ENCODE measurements around the gene SKIC8.

Gene SKIC8

GRCh38 chr15:78280319-78281072 is 18.9 kb downstream of the SKIC8 start:
- Histone ChIP-seq H3K4me3 (no peak overlapping the region), H3K27ac (no peak overlapping the region)
- no peak for DNase-seq (ENCODE audit: low spot score)
- TF ChIP-seq, protein P1, sequence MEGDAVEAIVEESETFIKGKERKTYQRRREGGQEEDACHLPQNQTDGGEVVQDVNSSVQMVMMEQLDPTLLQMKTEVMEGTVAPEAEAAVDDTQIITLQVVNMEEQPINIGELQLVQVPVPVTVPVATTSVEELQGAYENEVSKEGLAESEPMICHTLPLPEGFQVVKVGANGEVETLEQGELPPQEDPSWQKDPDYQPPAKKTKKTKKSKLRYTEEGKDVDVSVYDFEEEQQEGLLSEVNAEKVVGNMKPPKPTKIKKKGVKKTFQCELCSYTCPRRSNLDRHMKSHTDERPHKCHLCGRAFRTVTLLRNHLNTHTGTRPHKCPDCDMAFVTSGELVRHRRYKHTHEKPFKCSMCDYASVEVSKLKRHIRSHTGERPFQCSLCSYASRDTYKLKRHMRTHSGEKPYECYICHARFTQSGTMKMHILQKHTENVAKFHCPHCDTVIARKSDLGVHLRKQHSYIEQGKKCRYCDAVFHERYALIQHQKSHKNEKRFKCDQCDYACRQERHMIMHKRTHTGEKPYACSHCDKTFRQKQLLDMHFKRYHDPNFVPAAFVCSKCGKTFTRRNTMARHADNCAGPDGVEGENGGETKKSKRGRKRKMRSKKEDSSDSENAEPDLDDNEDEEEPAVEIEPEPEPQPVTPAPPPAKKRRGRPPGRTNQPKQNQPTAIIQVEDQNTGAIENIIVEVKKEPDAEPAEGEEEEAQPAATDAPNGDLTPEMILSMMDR (IDR thresholded peaks at IDR 0.05), result no peak

DNA sequence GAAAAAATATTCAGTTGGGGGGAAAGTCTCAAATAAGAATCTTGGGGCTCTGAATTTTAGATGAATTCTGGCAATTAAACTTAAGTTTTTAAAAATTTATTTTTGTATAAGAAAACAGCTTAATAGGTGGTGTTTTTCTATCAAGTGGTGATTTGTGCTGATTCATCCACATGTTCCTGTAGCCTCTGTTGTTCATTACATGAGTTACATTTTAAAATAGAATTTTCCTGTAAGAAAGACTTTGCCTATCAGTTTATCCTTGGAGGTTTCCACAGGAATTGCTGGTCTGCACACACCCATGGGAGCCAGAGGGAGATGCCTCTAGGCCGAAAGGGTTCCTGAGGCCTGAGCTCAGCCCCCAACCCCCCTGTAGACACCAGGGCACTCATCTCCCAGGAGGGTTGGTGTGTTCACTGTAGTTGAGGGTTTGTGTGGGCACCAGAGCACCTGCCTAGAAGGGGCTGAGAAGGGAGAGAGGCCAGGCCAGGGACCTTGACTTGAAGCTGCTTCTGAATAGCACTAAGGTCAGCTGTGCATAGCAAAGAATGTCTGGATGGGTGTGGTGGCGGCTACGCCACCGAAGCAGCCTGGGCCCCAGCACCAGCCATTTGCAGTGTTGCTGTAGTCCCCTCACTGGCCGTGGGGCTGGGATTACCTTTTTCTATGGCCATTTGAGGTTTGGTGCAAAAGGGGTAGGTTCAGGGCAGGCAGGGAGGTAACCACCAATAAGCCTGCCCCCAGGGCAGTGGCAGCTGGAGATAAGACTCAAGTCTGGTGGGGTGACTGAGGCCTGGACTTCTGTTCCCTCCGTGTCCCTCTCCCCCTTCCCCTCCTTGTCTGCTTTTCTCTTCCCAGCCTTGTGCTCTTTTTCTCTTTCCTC is 23.1 kb downstream of the SKIC8 start:
- TF ChIP-seq, protein P1 (IDR thresholded peaks at IDR 0.05), result no peak
- Histone ChIP-seq H3K27ac (no peak overlapping the region), H3K4me3 (no peak overlapping the region)
- DNase-seq (ENCODE audit: low spot score), result no peak

DNA sequence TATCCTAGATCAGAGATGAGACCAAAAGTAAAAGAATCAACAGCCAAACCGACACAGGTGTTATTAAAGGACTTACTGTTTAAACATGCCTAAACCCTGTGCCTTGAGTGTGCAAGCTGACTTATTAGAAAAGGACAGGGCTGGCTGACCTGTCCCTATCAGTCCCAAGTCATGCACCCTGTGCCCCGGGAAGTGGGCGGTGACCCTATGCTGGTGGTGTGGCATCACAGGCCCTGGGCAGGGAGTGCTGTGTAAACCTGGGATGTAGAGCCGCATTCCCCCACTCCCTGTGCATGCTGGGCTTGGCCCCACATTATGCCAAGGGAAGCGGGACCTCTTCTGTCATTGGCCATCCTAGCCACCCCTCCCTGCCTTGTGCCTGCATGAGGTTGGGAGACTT is 24.4 kb downstream of the SKIC8 start:
- no peak for DNase-seq (ENCODE audit: low spot score)
- Histone ChIP-seq H3K27ac (no peak overlapping the region), H3K4me3 (no peak overlapping the region)
- TF ChIP-seq, protein P1 (IDR thresholded peaks at IDR 0.05), result no peak

- DNase-seq (ENCODE audit: low spot score), result no peak
- Histone ChIP-seq H3K27ac (no peak overlapping the region), H3K4me3 (no peak overlapping the region)
- TF ChIP-seq, protein P1 (IDR thresholded peaks at IDR 0.05), result no peak
Measured at GRCh38 chr15:78272776-78273175, 26.6 kb downstream of the SKIC8 start.

GRCh38 chr15:78272316-78272715 is 27.1 kb downstream of the SKIC8 start:
- no peak overlapping the region for H3K4me3 ChIP-seq
- DNase-seq (ENCODE audit: low spot score), result no peak
- H3K27ac ChIP-seq, result no peak overlapping the region
- TF ChIP-seq, protein P1 (IDR thresholded peaks at IDR 0.05), result no peak

DNA sequence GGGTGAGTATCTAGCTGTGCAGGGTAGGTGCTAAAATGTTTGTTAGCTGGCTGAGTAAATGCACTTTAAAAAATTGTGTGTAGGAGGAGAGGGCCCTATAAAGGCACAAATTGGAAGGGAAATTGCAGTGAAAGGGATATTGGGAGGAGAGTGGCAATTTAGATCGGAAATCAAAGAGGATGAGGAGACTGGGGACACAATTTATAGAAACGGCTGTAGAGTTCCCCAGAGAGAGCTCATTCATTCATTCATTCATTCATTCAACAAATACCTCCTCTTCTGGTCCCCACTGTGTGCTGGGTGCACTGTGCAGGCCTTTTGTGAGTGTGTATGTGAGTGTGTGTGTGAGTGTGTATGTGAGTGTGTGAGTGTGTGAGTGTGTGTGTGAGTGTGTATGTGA is 32.6 kb downstream of the SKIC8 start:
- Histone ChIP-seq H3K4me3 (no peak overlapping the region), H3K27ac (no peak overlapping the region)
- TF ChIP-seq, protein P1 (IDR thresholded peaks at IDR 0.05), result no peak
- DNase-seq (ENCODE audit: low spot score), result no peak

Measured in coronary artery (tissue), 2 donors.